Uterus (tissue), 2 donors: ENCODE measurements around the gene PELI2.

Experiments used
- POLR2A ChIP-seq, 2 donors: fragments of 450-650 bp; IDR thresholded peaks; one replicate each; pipeline ENCODE4 v1.6.1; 2016; ENCODE audit warnings: antibody characterized with exemption in 2 of 2, mild to moderate bottlenecking in 1 of 2, moderate library complexity in 1 of 2
- TF ChIP-seq, protein P1 (sequence below), 4 experiments: fragments of 200-600 bp in 2 of 4; fragments of 450-650 bp in 2 of 4; sonication (generic) in 2 of 4; IDR thresholded peaks; one replicate each; pipeline ENCODE4 v1.5.1; 2016 to 2019; ENCODE audit warnings: antibody characterized with exemption in 4 of 4, mild to moderate bottlenecking in 2 of 4, moderate library complexity in 1 of 4

DNA sequence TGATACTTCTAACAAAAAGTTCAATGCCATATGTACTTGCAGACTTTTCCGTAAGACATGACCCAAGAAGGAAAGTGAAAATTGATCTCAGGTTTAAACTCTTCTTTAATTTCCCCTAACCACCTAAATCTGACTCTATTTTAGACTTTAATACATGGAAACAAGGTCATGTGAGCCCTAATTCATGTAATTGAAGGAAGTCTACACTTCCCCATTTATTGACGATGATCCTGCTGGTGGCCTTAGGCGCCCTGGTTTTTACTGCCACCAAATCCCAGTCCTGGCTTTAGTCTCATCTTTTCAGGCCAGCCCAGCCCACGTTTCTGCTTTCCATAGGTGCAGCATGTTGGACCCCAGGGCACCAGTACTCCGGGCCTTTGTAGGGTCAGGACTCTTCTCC lies 157.9 kb downstream of the PELI2 start:
- TF ChIP-seq, protein P1, sequence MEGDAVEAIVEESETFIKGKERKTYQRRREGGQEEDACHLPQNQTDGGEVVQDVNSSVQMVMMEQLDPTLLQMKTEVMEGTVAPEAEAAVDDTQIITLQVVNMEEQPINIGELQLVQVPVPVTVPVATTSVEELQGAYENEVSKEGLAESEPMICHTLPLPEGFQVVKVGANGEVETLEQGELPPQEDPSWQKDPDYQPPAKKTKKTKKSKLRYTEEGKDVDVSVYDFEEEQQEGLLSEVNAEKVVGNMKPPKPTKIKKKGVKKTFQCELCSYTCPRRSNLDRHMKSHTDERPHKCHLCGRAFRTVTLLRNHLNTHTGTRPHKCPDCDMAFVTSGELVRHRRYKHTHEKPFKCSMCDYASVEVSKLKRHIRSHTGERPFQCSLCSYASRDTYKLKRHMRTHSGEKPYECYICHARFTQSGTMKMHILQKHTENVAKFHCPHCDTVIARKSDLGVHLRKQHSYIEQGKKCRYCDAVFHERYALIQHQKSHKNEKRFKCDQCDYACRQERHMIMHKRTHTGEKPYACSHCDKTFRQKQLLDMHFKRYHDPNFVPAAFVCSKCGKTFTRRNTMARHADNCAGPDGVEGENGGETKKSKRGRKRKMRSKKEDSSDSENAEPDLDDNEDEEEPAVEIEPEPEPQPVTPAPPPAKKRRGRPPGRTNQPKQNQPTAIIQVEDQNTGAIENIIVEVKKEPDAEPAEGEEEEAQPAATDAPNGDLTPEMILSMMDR (IDR thresholded peaks at IDR 0.05) = no peak
- TF ChIP-seq POLR2A (IDR thresholded peaks at IDR 0.05) = no peak
